Panc1 (cell line): ENCODE data around the gene CHMP6.

Experiments used
- CTCF ChIP-seq: fragments of 450-650 bp; IDR thresholded peaks from 2 replicates; pipeline ENCODE4 v1.5.1; 2017; ENCODE audit warnings: mild to moderate bottlenecking
- POLR2AphosphoS5 ChIP-seq: IDR thresholded peaks from 2 replicates; pipeline ENCODE4 v1.6.1; 2012; ENCODE audit warnings: mild to moderate bottlenecking, low read depth, low read length, moderate library complexity
- REST ChIP-seq, 2 experiments: IDR thresholded peaks; 2 replicates each; pipeline ENCODE4 v1.6.1; 2011 to 2012; ENCODE audit warnings: low read depth in 2 of 2, control low read depth in 1 of 2, low read length in 1 of 2, mild to moderate bottlenecking in 1 of 2, moderate library complexity in 1 of 2; ENCODE audit not compliant: insufficient read depth in 1 of 2
- SIN3A ChIP-seq: IDR thresholded peaks from 2 replicates; pipeline ENCODE4 v1.6.1; 2012; ENCODE audit warnings: low read depth, mild to moderate bottlenecking, low read length, moderate library complexity, borderline replicate concordance; ENCODE audit not compliant: insufficient read depth
- TCF7L2 ChIP-seq: IDR thresholded peaks from 2 replicates; pipeline ENCODE4 v1.6.1; 2011; ENCODE audit warnings: mild to moderate bottlenecking, low read depth, low read length, inconsistent platforms

- TF ChIP-seq CTCF: no peak
- 0 out of 2 replicates have a peak, but pooled peaks have one; percentile 1 for TF ChIP-seq POLR2AphosphoS5
- no peak for TF ChIP-seq SIN3A
- no peak for TF ChIP-seq REST (IDR thresholded peaks at IDR 0.05; ENCODE audit: insufficient read depth in 1 of 2, low read depth in 2 of 2, low read length in 1 of 2)
- TF ChIP-seq TCF7L2: no peak
Observed at GRCh38 chr17:81049372-81049911, 57.8 kb downstream of the CHMP6 start.
